ENCODE results near the gene CACNA1C.

Gene CACNA1C

DNA sequence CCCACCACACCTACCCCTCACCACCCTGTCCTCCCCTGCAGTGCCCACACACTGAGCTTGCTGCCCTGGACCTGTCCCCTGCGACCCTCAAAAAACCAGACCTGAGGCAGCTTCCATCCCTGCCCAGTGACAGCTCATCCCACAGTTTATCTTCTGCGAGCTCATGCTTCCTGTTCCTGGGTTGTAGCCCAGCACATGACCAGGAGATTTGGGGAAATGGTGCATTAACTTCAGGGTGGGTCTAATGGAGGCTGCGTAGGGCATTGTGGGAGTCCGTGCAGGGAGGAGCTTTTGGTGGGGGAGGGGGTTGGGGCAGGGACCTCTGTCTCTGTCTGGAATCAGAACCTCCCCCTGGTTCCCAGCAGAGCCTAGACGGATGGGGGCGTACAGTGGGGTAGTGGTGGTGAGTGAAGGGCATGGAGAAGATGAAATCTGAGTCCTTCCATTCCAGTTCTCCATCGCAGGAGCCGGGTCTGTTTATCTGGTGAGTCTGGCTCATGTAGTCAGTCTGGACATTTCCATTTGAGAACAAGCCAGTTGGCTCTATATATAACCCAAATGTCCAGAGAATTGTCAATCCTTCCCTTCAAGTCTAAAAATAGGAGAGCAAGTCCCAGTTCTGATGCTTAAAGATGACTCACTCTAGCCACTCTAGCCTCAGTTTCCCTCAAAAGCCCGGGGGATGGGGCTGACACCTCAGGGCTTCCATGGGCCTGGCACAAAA, 270.9 kb downstream of the CACNA1C start:
- no peak for DNase-seq (ENCODE audit: low read depth)

DNA sequence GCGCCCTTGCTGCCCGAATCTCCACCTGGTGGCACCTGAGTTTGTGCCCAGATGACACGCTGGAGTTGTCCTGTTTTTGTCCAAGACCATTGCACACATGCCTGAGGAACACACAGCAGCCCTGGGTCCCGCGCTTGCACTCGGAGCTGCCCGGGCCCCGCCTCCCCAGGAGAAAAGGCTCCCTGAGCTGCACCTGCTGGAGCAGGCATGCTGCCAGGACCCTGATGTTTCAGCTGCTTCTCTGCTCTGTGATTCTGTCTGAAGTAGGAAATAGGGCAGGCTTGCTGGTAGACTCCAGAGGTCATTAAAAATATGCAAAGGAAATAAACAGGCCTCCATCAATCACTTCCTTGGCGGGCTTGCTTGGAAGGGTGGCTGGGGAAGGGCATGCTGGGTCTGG, 271.6 kb downstream of the CACNA1C start:
- DNase-seq (ENCODE audit: low read depth) = no peak

- no peak for DNase-seq (ENCODE audit: low read depth)
Observed at GRCh38 chr12:2325519-2325918, 272.7 kb downstream of the CACNA1C start.

GRCh38 chr12:2326470-2326869, 273.7 kb downstream of the CACNA1C start:
- DNase-seq (ENCODE audit: low read depth) = no peak

DNA sequence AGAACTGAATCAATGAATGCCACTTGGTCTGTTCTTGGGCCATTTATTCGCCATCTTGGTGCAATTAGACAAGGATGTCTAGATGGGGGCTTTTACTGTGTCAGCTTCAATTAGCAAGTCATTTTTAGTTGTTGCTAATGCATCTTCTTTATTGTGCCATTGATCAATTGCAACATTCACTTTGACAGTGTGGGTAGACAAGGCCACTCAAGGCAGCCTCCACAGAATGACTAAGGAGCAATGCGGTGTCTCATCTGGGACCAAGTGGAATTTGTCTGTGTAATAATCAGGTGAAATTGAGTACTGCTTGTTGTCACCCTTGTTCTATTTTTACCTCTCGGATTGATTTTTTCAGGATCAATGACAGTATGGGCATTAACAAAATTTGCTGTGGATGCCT, 275.9 kb downstream of the CACNA1C start:
- no peak for DNase-seq (ENCODE audit: low read depth)

- DNase-seq (ENCODE audit: low read depth) = no peak
Observed at GRCh38 chr12:2329661-2330210, 276.9 kb downstream of the CACNA1C start.

- DNase-seq (ENCODE audit: low read depth) = no peak
Observed at GRCh38 chr12:2332236-2332635, 279.4 kb downstream of the CACNA1C start.

DNA sequence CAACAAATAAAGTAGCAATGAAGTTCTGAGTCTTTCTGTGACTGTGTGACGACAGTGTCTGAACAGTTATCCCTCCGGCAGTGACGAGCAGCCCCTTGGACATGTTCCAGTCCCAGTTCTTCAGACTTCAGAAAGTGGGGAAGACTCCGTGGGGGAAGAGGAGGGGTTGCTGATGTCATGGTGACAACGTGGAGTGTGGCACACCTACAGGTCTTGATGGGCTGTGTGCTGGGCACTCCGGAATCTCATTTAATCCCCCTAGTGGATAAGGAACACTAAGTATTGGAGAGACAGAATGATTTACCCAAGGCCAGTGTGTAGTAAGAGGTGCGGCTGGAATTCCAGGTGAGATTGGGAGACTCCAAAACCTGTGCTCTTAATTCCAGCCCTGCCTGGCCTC, 280.2 kb downstream of the CACNA1C start:
- no peak for DNase-seq (ENCODE audit: low read depth)

DNA sequence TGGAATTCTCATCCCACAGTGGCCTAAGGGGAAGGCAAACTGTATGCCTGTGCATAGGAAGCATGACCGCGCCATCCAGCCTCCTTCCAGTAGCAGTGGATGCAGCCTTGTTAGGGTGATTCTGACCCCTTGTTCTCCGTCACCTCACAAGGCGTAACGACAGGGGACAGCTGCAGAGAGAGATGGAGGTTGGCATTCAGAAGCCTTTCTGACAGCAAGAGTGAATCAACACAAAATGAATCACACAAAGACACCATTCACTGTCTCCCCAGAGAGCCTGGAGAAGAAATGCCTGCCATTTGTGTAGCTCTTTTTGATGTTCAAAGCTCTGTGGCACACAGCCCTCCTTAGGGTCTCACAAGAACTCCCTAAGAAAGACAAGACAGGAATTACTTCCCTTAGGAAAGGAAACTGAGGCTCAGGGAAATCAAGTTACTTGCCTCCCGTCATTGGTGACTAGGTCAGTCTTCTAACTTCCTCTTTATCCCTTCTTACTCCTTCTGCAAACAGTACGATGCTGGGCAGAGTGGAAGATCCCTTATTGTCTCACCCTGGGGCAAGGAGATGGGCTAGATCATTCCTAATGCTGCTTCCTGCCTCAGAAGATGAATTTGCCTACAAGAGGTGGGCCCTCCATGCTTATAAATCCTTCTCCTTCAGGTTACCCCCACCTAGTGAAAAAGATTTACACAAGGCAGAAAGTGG, 280.9 kb downstream of the CACNA1C start:
- no peak for DNase-seq (ENCODE audit: low read depth)

- DNase-seq (ENCODE audit: low read depth) = no peak
Observed at GRCh38 chr12:2334271-2334670, 281.5 kb downstream of the CACNA1C start.

DNA sequence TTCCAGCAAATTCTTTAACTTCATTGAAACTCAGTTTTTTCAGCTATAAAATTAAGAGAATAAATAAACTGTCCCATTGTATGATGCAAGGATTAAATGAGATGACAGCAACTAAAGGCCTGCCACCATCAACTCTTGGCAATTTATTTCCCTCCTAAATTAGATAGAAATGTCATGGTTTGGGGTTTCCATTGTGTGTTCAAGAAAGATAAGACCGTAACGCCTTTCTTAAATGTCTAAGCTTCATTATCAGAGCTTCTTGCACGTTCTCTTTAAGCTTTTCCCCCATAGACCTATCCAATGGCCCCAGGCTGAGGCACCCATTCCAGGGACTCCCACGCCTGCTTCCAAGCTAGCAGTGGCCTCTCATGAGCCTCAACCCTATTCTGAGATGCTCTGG, 281.9 kb downstream of the CACNA1C start:
- DNase-seq (ENCODE audit: low read depth) = no peak

GRCh38 chr12:2335109-2335508, 282.3 kb downstream of the CACNA1C start:
- DNase-seq (ENCODE audit: low read depth) = peak; percentile 45

GRCh38 chr12:2335513-2335912, 282.7 kb downstream of the CACNA1C start:
- no peak for DNase-seq (ENCODE audit: low read depth)

- no peak for DNase-seq (ENCODE audit: low read depth)
Observed at GRCh38 chr12:2335916-2336315, 283.1 kb downstream of the CACNA1C start.

DNA sequence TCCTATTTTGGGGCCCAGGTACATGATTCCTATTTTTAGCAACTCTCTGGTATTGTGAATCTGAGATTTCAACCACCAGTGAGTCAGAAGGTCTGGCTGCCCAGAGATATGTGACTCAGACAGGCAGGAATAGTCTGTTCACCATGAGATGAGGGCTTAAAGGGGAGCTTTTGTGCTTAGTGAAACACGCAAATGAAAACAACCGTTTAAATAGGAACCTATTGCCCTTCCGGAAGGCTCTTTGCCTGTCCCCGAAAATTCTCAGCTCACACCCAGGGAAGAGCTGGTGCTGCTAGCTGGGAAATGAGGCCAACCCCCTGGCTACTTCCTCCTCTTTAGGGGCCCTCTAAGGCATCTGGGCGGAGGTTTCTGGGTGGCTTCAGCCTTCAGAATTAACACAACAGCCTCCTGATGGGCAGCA, 283.6 kb downstream of the CACNA1C start:
- DNase-seq (ENCODE audit: low read depth) = peak; percentile 94

- DNase-seq (ENCODE audit: low read depth) = no peak
Observed at GRCh38 chr12:2337031-2338010, 284.5 kb downstream of the CACNA1C start.

- no peak for DNase-seq (ENCODE audit: low read depth)
Observed at GRCh38 chr12:2338381-2338780, 285.6 kb downstream of the CACNA1C start.

DNA sequence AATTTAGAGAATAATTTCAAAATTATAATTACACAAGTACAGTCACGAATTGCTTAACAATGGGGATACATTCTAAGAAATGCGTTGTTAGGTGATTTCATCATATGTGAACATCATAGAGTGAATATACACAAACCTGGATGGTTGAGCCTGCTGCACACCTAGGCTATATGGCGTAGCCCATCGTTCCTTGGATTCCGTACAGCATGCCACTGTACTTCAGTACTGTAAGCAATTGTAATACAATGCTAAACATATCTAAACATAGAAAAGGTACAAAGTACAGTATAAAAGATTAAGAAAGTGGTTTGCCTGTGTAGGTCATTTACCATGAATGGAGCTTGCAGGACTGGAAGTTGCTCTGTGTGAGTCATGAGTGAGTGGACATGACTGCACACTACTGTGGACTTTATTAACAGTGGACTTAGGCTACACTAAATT, 286.2 kb downstream of the CACNA1C start:
- DNase-seq (ENCODE audit: low read depth) = peak; percentile 91

- no peak for DNase-seq (ENCODE audit: low read depth)
Observed at GRCh38 chr12:2341051-2341751, 288.4 kb downstream of the CACNA1C start.

DNA sequence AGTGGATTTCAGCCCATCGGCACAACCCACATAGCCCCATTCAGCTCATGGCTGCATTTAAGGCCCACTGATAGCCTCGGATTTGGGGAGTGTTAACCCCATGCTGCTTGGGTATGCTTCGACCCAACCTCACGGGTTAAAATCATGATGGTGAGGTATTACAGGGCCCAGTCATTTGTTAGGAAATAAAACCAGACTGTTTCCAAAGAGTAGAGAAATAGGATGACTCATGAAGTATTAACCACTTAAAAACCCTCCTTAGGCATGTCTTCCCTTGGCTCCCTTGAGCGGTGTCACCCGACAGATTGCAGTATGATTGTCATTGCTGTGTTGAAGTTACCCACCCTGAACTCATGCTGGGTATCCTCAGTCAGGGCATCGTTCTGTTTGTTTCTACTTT, 289.1 kb downstream of the CACNA1C start:
- peak; percentile 89 for DNase-seq (ENCODE audit: low read depth)

GRCh38 chr12:2343681-2344080, 290.9 kb downstream of the CACNA1C start:
- DNase-seq (ENCODE audit: low read depth) = no peak

- DNase-seq (ENCODE audit: low read depth) = no peak
Observed at GRCh38 chr12:2344476-2344875, 291.7 kb downstream of the CACNA1C start.
